HCT116 (cell line): ENCODE data around the gene FNDC4. TPM values are rescaled to one million over a fixed set of nuclear protein-coding genes. Genes with fewer than 3 reads are reported as not detected.

Experiments used
- ATAC-seq: fragments of 200-7000 bp; cut with Tn5 transposase; 2 replicates; pipeline ENCODE4 v1.9.1; 2020; ENCODE audit warnings: mild to moderate bottlenecking, moderate library complexity
- BruUV-seq: library from RNA; stranded (reverse); fragments of 400-500 nt; replicated peaks from 2 replicates; lab custom pipeline; 2021; lab: Mats Ljungman, UMichigan
- CTCF ChIA-PET: fragments of 300-600 bp; sonication (Branson Sonifier 250); formaldehyde crosslinking; loops from one replicate; lab custom pipeline; 2021; ENCODE audit warnings: antibody characterized with exemption; lab: Charles Lee
- POLR2A ChIA-PET: fragments of 300-600, 350-600 bp; sonication (Branson Sonifier 250); formaldehyde crosslinking; loops from one replicate; lab custom pipeline; 2021; ENCODE audit warnings: antibody characterized with exemption; lab: Charles Lee
- RAD21 ChIA-PET, 2 experiments: fragments of 300-600 bp; sonication (Branson Sonifier 250); formaldehyde crosslinking; loops; one replicate each; lab custom pipeline; 2023; ENCODE audit warnings: low total read pairs in 2 of 2; ENCODE audit not compliant: uncharacterized antibody in 2 of 2, unreplicated experiment in 2 of 2, low non-redundant PET in 1 of 2; lab: Charles Lee
- DNase-seq: peaks from one replicate; pipeline ENCODE4 v3.0.0-alpha.2; 2010; ENCODE audit warnings: low read depth, low spot score
- H2AFZ ChIP-seq: fragments of 200-600 bp; shearing (Covaris generic), sonication (generic); 2 replicates; pipeline ENCODE4 v1.6.1; 2017; ENCODE audit warnings: low read depth, mixed run types, mixed read lengths, antibody characterized with exemption, low read length; ENCODE audit not compliant: poor library complexity, severe bottlenecking
- H3K27ac ChIP-seq: 2 replicates; pipeline ENCODE4 v1.5.1; 2012; ENCODE audit warnings: low read depth, low read length
- H3K27me3 ChIP-seq: fragments of 200-600 bp; sonication (generic); 2 replicates; pipeline ENCODE4 v1.6.1; 2016; ENCODE audit warnings: mixed run types, low read length, mixed read lengths; ENCODE audit not compliant: insufficient read depth
- H3K36me3 ChIP-seq, 2 experiments: fragments of 200-500 bp in 1 of 2; fragments of 200-600 bp in 1 of 2; sonication (Bioruptor generic) in 1 of 2; sonication (generic) in 1 of 2; 2 replicates each; pipeline versions ENCODE4 v1.5.1 to v1.6.1; 2014 to 2016; ENCODE audit warnings: low read length in 2 of 2, inconsistent platforms in 1 of 2, mixed read lengths in 1 of 2, mixed run types in 1 of 2; ENCODE audit not compliant: insufficient read depth in 2 of 2, control insufficient read depth in 1 of 2
- H3K4me1 ChIP-seq, 2 experiments: fragments of 200-600 bp in 1 of 2; sonication (generic) in 1 of 2; 2 replicates each; pipeline versions ENCODE4 v1.5.1 to v1.6.1; 2012 to 2017; ENCODE audit warnings: low read length in 2 of 2, inconsistent platforms in 1 of 2, mild to moderate bottlenecking in 1 of 2, mixed read lengths in 1 of 2, mixed run types in 1 of 2, moderate library complexity in 1 of 2; ENCODE audit not compliant: insufficient read depth in 2 of 2, control insufficient read depth in 1 of 2
- H3K4me2 ChIP-seq: fragments of 200-600 bp; sonication (generic); 2 replicates; pipeline ENCODE4 v1.6.1; 2017; ENCODE audit warnings: mixed run types, low read length, mixed read lengths
- H3K4me3 ChIP-seq, 2 experiments: fragments of 200-600 bp in 1 of 2; sonication (generic) in 1 of 2; replicated peaks in 1 of 2; 2 replicates each; pipeline ENCODE4 v1.5.1; 2011 to 2016; ENCODE audit warnings: low read length in 2 of 2, control low read depth in 1 of 2, low read depth in 1 of 2, mild to moderate bottlenecking in 1 of 2, mixed read lengths in 1 of 2, mixed run types in 1 of 2
- H3K79me2 ChIP-seq: fragments of 200-600 bp; sonication (generic); 2 replicates; pipeline ENCODE4 v1.6.1; 2017; ENCODE audit warnings: mild to moderate bottlenecking, mixed run types, low read length, moderate library complexity, mixed read lengths; ENCODE audit not compliant: insufficient read depth
- H3K9ac ChIP-seq: fragments of 200-600 bp; sonication (generic); 2 replicates; pipeline ENCODE4 v1.6.1; 2016; ENCODE audit warnings: low read length, mixed read lengths
- H3K9me2 ChIP-seq: fragments of 200-600 bp; sonication (generic), shearing (Covaris generic); 2 replicates; pipeline ENCODE4 v1.6.1; 2017; ENCODE audit warnings: mixed run types, mild to moderate bottlenecking, moderate library complexity; ENCODE audit not compliant: insufficient read depth
- H3K9me3 ChIP-seq, 2 experiments: fragments of 200-500 bp in 1 of 2; fragments of 200-600 bp in 1 of 2; sonication (Bioruptor generic) in 1 of 2; sonication (generic) in 1 of 2; 2 replicates each; pipeline ENCODE4 v1.6.1; 2014 to 2017; ENCODE audit warnings: low read length in 2 of 2, mixed read lengths in 2 of 2, inconsistent platforms in 1 of 2, low read depth in 1 of 2, mild to moderate bottlenecking in 1 of 2, mixed run types in 1 of 2, moderate library complexity in 1 of 2; ENCODE audit not compliant: control insufficient read depth in 1 of 2, insufficient read depth in 1 of 2
- H4K20me1 ChIP-seq: fragments of 200-600 bp; sonication (generic), shearing (Covaris generic); 2 replicates; pipeline ENCODE4 v1.6.1; 2017; ENCODE audit warnings: mixed run types, mild to moderate bottlenecking, moderate library complexity; ENCODE audit not compliant: insufficient read depth
- CBX3 ChIP-seq: IDR thresholded peaks from 2 replicates; pipeline ENCODE4 v1.6.1; 2012; ENCODE audit warnings: low read depth
- CEBPB ChIP-seq: IDR thresholded peaks from 2 replicates; pipeline ENCODE4 v1.6.1; 2012; ENCODE audit warnings: low read depth
- EGR1 ChIP-seq: IDR thresholded peaks from 2 replicates; pipeline ENCODE4 v1.6.1; 2012; ENCODE audit warnings: low read depth
- ELF1 ChIP-seq: IDR thresholded peaks from 2 replicates; pipeline ENCODE4 v1.6.1; 2012; ENCODE audit warnings: low read depth, borderline replicate concordance
- EZH2 ChIP-seq: fragments of 200-600 bp; sonication (generic); IDR thresholded peaks from 2 replicates; pipeline ENCODE4 v1.6.1; 2017; ENCODE audit warnings: antibody characterized with exemption, mixed run types
- EZH2phosphoT487 ChIP-seq: fragments of 200-600 bp; IDR thresholded peaks from 2 replicates; pipeline ENCODE4 v1.6.1; 2018; ENCODE audit warnings: antibody characterized with exemption, borderline replicate concordance
- JUND ChIP-seq: IDR thresholded peaks from 2 replicates; pipeline ENCODE4 v1.6.1; 2012
- POLR2A ChIP-seq: IDR thresholded peaks from 2 replicates; pipeline ENCODE4 v1.7.0; 2011; ENCODE audit warnings: borderline replicate concordance; ENCODE audit not compliant: insufficient read depth, insufficient read length; ENCODE audit errors: extremely low read depth
- POLR2AphosphoS5 ChIP-seq: IDR thresholded peaks from 2 replicates; pipeline ENCODE4 v1.6.1; 2011; ENCODE audit warnings: mild to moderate bottlenecking, low read depth, low read length, moderate library complexity
- RAD21 ChIP-seq: IDR thresholded peaks from 2 replicates; pipeline ENCODE4 v1.6.1; 2012; ENCODE audit warnings: low read depth, mild to moderate bottlenecking
- SIN3A ChIP-seq: IDR thresholded peaks from 2 replicates; pipeline ENCODE4 v1.6.1; 2012; ENCODE audit warnings: low read depth
- SP1 ChIP-seq: IDR thresholded peaks from 2 replicates; pipeline ENCODE4 v1.6.1; 2012; ENCODE audit warnings: low read depth
- TCF7L2 ChIP-seq: IDR thresholded peaks from 2 replicates; pipeline ENCODE4 v1.7.0; 2011; ENCODE audit warnings: borderline replicate concordance, inconsistent platforms; ENCODE audit not compliant: insufficient read depth, insufficient read length; ENCODE audit errors: extremely low read depth
- YY1 ChIP-seq: IDR thresholded peaks from 2 replicates; pipeline ENCODE4 v1.6.1; 2011; ENCODE audit warnings: low read length, low read depth, moderate library complexity, mild to moderate bottlenecking; ENCODE audit not compliant: insufficient replicate concordance; ENCODE audit errors: extremely low read depth
- ZFX ChIP-seq: fragments of 450-650 bp; IDR thresholded peaks from 2 replicates; pipeline ENCODE4 v1.6.1; 2017
- ZNF274 ChIP-seq: fragments of 200-500 bp; sonication (Bioruptor generic); IDR thresholded peaks from 2 replicates; pipeline ENCODE4 v1.6.1; 2014; ENCODE audit warnings: mild to moderate bottlenecking, low read depth, low read length, inconsistent platforms
- intact Hi-C: fragments of 100-400 bp; cut with micrococcal nuclease; formaldehyde crosslinking; loops from 2 replicates; pipeline ENCODE4 v1.10.0; 2022
- total RNA-seq: library from RNA; stranded (reverse); gene quantifications from one replicate; pipeline ENCODE4 v1.2.1, GENCODE V29; 2021; ENCODE audit not compliant: unreplicated experiment
- TF ChIP-seq, protein P1 (sequence below): IDR thresholded peaks from 2 replicates; pipeline ENCODE4 v1.6.1; 2012; ENCODE audit warnings: low read depth
- TF ChIP-seq, protein P2 (sequence below), 3 experiments: fragments of 200-600 bp in 1 of 3; sonication (generic) in 1 of 3; IDR thresholded peaks in 2 of 3; conservative IDR thresholded peaks in 1 of 3; 2 replicates each; pipeline ENCODE4 v1.5.1; 2012 to 2017; ENCODE audit warnings: low read depth in 2 of 3, low read length in 2 of 3, antibody characterized with exemption in 1 of 3, borderline replicate concordance in 1 of 3, control low read depth in 1 of 3, mild to moderate bottlenecking in 1 of 3, mixed read lengths in 1 of 3, mixed run types in 1 of 3, moderate library complexity in 1 of 3; ENCODE audit not compliant: insufficient read depth in 1 of 3
- TF ChIP-seq, protein P3 (sequence below): IDR thresholded peaks from 2 replicates; pipeline ENCODE4 v1.6.1; 2012
- TF ChIP-seq, protein P4 (sequence below): IDR thresholded peaks from 2 replicates; pipeline ENCODE4 v1.6.1; 2012

FNDC4 gene
- total RNA-seq, 1 experiment from 2014 or later: 3.3 TPM

DNA sequence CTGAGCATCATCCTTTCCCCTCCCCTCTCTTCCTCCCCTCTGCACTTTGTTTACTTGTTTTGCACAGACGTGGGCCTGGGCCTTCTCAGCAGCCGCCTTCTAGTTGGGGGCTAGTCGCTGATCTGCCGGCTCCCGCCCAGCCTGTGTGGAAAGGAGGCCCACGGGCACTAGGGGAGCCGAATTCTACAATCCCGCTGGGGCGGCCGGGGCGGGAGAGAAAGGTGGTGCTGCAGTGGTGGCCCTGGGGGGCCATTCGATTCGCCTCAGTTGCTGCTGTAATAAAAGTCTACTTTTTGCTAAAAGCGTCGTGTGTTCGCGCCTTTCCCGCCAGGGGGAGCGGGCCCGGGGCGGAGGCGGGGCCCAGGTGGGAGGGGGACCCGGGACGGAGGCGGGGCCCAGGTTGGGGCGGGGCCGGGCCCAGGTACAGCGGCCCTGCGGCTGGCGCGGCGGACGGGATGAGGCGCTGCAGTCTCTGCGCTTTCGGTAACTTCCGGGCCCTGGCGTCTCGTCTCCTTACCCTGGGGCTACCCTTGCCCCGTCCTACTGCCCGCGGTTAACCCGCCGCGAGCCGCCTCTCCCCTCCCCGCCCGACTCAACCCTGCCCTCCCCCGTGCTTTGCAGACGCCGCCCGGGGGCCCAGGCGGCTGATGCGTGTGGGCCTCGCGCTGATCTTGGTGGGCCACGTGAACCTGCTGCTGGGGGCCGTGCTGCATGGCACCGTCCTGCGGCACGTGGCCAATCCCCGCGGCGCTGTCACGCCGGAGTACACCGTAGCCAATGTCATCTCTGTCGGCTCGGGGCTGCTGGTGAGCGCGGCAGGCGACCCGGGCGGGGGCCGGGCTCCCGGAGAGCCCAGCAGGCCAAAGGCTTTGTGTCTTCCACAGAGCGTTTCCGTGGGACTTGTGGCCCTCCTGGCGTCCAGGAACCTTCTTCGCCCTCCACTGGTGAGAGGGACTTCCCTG, 52.8 kb downstream of the FNDC4 start, which contains the start of gene KRTCAP3:
KRTCAP3 (plus strand) TSS at position 424 of the 962 bp plus-strand sequence; CDS start at position 456, 32 bp downstream.
- DNase-seq (peak; percentile 42), ATAC-seq (peak; percentile 94)
- CTCF ChIA-PET: interaction anchor here (1.4 to 1.5 kb wide), 2 partner anchors 12 to 32 kb away, joined by 3 to 5 read pairs; partner anchors contain the start of gene PPM1G
- H3K9me2 ChIP-seq: no peaks in the 10 kb centered on the region
- H3K79me2 ChIP-seq: peaks cover 9% of the 10 kb centered on the region; the same call in 1 of the 2 replicates
- H3K9ac ChIP-seq: peak within 1 kb of the TSS; percentile 87
- peaks cover 2 to 29% of the 10 kb centered on the region in 2 experiments; a peak in 2 of 4 replicates for H3K4me1 ChIP-seq
- POLR2A ChIA-PET: no interaction called here
- H3K36me3 ChIP-seq: peaks cover 23 to 41% of the 10 kb centered on the region in 2 experiments
- no peaks in the 10 kb centered on the region for H3K9me3 ChIP-seq
- intact Hi-C loops: loop anchor here (10.0 kb wide), 1 partner anchor 183 kb away; the partner anchor contains the start of genes CCDC121 and GPN1
- H3K27ac ChIP-seq: peak within 1 kb of the TSS; percentile 67
- no peak within 1 kb of the TSS for H2AFZ ChIP-seq
- no TSS peak for BruUV-seq
- no peaks in the 10 kb centered on the region for H3K27me3 ChIP-seq
- H3K4me3 ChIP-seq: peak within 1 kb of the TSS; percentile 53 to 81
- peak within 1 kb of the TSS; percentile 98 for H3K4me2 ChIP-seq
- RAD21 ChIA-PET: interaction anchor here in 1 of 2 experiments (0.5 kb wide), 1 partner anchor 86 kb away, joined by 3 read pairs; no protein-coding TSS in a partner anchor
- no peaks in the 10 kb centered on the region for H4K20me1 ChIP-seq
- TF ChIP-seq CEBPB (no peak), JUND (no peak; the same call in 1 of the 2 replicates), YY1 (peak; percentile 21), ZNF274 (no peak), ELF1 (no peak; the same call in 1 of the 2 replicates), TCF7L2 (no peak), POLR2AphosphoS5 (peak; percentile 92), RAD21 (peak; percentile 40), EZH2 (no peak), ZFX (peak; percentile 90), SP1 (peak; percentile 45; the same call in 1 of the 2 replicates), POLR2A (peak; percentile 30), CBX3 (peak; percentile 67; the same call in 1 of the 2 replicates), EGR1 (no peak), SIN3A (peak; percentile 72), EZH2phosphoT487 (no peak)
- TF ChIP-seq, protein P1, sequence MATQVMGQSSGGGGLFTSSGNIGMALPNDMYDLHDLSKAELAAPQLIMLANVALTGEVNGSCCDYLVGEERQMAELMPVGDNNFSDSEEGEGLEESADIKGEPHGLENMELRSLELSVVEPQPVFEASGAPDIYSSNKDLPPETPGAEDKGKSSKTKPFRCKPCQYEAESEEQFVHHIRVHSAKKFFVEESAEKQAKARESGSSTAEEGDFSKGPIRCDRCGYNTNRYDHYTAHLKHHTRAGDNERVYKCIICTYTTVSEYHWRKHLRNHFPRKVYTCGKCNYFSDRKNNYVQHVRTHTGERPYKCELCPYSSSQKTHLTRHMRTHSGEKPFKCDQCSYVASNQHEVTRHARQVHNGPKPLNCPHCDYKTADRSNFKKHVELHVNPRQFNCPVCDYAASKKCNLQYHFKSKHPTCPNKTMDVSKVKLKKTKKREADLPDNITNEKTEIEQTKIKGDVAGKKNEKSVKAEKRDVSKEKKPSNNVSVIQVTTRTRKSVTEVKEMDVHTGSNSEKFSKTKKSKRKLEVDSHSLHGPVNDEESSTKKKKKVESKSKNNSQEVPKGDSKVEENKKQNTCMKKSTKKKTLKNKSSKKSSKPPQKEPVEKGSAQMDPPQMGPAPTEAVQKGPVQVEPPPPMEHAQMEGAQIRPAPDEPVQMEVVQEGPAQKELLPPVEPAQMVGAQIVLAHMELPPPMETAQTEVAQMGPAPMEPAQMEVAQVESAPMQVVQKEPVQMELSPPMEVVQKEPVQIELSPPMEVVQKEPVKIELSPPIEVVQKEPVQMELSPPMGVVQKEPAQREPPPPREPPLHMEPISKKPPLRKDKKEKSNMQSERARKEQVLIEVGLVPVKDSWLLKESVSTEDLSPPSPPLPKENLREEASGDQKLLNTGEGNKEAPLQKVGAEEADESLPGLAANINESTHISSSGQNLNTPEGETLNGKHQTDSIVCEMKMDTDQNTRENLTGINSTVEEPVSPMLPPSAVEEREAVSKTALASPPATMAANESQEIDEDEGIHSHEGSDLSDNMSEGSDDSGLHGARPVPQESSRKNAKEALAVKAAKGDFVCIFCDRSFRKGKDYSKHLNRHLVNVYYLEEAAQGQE: no peak
- TF ChIP-seq, protein P2, sequence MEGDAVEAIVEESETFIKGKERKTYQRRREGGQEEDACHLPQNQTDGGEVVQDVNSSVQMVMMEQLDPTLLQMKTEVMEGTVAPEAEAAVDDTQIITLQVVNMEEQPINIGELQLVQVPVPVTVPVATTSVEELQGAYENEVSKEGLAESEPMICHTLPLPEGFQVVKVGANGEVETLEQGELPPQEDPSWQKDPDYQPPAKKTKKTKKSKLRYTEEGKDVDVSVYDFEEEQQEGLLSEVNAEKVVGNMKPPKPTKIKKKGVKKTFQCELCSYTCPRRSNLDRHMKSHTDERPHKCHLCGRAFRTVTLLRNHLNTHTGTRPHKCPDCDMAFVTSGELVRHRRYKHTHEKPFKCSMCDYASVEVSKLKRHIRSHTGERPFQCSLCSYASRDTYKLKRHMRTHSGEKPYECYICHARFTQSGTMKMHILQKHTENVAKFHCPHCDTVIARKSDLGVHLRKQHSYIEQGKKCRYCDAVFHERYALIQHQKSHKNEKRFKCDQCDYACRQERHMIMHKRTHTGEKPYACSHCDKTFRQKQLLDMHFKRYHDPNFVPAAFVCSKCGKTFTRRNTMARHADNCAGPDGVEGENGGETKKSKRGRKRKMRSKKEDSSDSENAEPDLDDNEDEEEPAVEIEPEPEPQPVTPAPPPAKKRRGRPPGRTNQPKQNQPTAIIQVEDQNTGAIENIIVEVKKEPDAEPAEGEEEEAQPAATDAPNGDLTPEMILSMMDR (IDR thresholded peaks at IDR 0.05 in 2 of 3, conservative IDR thresholded peaks at IDR 0.05 in 1 of 3; ENCODE audit: borderline replicate concordance in 1 of 3, insufficient read depth in 1 of 3, low read depth in 2 of 3, low read length in 2 of 3): peak; percentile 39 to 55 (median 48); a peak in 5 of 6 replicates
- TF ChIP-seq, protein P3, sequence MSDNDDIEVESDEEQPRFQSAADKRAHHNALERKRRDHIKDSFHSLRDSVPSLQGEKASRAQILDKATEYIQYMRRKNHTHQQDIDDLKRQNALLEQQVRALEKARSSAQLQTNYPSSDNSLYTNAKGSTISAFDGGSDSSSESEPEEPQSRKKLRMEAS: peak; percentile 96
- TF ChIP-seq, protein P4, sequence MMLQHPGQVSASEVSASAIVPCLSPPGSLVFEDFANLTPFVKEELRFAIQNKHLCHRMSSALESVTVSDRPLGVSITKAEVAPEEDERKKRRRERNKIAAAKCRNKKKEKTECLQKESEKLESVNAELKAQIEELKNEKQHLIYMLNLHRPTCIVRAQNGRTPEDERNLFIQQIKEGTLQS: no peak
